Karpas-422 (cell line): Measurements from ENCODE around the gene RPL38. TPM values are rescaled to one million over a fixed set of nuclear protein-coding genes. Genes with fewer than 3 reads are reported as not detected.

Experiments
- DNase-seq: peaks from one replicate; pipeline ENCODE4 v3.0.0-alpha.2; 2015
- H2AFZ ChIP-seq: fragments of 200-600 bp; sonication (generic); 2 replicates; pipeline ENCODE4 v1.6.1; 2014; ENCODE audit warnings: antibody characterized with exemption, low read length, mixed read lengths
- H3K27ac ChIP-seq: fragments of 200-600 bp; sonication (generic); 2 replicates; pipeline ENCODE4 v1.5.1; 2014; ENCODE audit warnings: mild to moderate bottlenecking, low read length, moderate library complexity
- H3K27me3 ChIP-seq: fragments of 200-600 bp; sonication (generic); 2 replicates; pipeline ENCODE4 v1.6.1; 2014; ENCODE audit warnings: low read length, mixed read lengths
- H3K36me3 ChIP-seq: fragments of 200-600 bp; sonication (generic); 2 replicates; pipeline ENCODE4 v1.6.1; 2014; ENCODE audit warnings: low read length, mixed read lengths; ENCODE audit not compliant: insufficient read depth
- H3K4me1 ChIP-seq: fragments of 200-600 bp; sonication (generic); 2 replicates; pipeline ENCODE4 v1.6.1; 2014; ENCODE audit warnings: mild to moderate bottlenecking, low read length, mixed read lengths
- H3K4me2 ChIP-seq: fragments of 200-600 bp; sonication (generic); 2 replicates; pipeline ENCODE4 v1.6.1; 2014; ENCODE audit warnings: low read length, low read depth, mild to moderate bottlenecking; ENCODE audit not compliant: poor library complexity, severe bottlenecking
- H3K4me3 ChIP-seq: fragments of 200-600 bp; sonication (generic); 2 replicates; pipeline ENCODE4 v1.5.1; 2014; ENCODE audit warnings: mild to moderate bottlenecking, antibody characterized with exemption, low read length, mixed read lengths
- H3K79me2 ChIP-seq: fragments of 200-600 bp; sonication (generic); 2 replicates; pipeline ENCODE4 v1.6.1; 2014; ENCODE audit warnings: mild to moderate bottlenecking, low read length, mixed read lengths
- H3K9ac ChIP-seq: fragments of 200-600 bp; sonication (generic); 2 replicates; pipeline ENCODE4 v1.6.0; 2014; ENCODE audit warnings: low read length
- H3K9me2 ChIP-seq: fragments of 200-600 bp; sonication (generic), shearing (Covaris generic); replicated peaks from 2 replicates; pipeline ENCODE4 v1.6.0; 2014; ENCODE audit warnings: mild to moderate bottlenecking, low read length, moderate library complexity; ENCODE audit not compliant: insufficient read depth
- H3K9me3 ChIP-seq: fragments of 300-700, 200-600 bp; sonication (generic); 2 replicates; pipeline ENCODE4 v1.6.1; 2014; ENCODE audit warnings: low read length, mixed read lengths
- H4K20me1 ChIP-seq: fragments of 200-600 bp; sonication (generic); 2 replicates; pipeline ENCODE4 v1.6.1; 2014; ENCODE audit warnings: mild to moderate bottlenecking, antibody characterized with exemption, low read length, low read depth; ENCODE audit not compliant: insufficient read depth
- total RNA-seq: library from RNA; depleted of rRNA; stranded (reverse); fragments of >200 nt; shearing (Covaris generic); gene quantifications from 2 replicates; pipeline ENCODE4 v1.2.3, GENCODE V29; 2014; ENCODE audit warnings: low replicate concordance

The RPL38 gene
- total RNA-seq, 1 experiment from 2014 or later = 3,682 TPM

- Histone ChIP-seq H3K27me3 (no peaks in the 10 kb centered on the region), H3K9me3 (no peaks in the 10 kb centered on the region), H3K79me2 (no peaks in the 10 kb centered on the region), H3K4me3 (no peak overlapping the region), H3K27ac (no peak overlapping the region), H4K20me1 (no peaks in the 10 kb centered on the region), H3K9ac (no peak overlapping the region), H3K4me2 (no peak overlapping the region), H3K36me3 (no peaks in the 10 kb centered on the region), H3K9me2 (no peaks in the 10 kb centered on the region), H3K4me1 (no peaks in the 10 kb centered on the region), H2AFZ (no peak overlapping the region)
- DNase-seq = no peak
Measured at GRCh38 chr17:74177018-74177450, 26.4 kb upstream of the RPL38 start.

- Histone ChIP-seq H3K4me3 (no peak overlapping the region), H2AFZ (no peak overlapping the region), H3K27me3 (no peaks in the 10 kb centered on the region)
Measured at GRCh38 chr17:74179576-74179975, 23.9 kb upstream of the RPL38 start.

DNA sequence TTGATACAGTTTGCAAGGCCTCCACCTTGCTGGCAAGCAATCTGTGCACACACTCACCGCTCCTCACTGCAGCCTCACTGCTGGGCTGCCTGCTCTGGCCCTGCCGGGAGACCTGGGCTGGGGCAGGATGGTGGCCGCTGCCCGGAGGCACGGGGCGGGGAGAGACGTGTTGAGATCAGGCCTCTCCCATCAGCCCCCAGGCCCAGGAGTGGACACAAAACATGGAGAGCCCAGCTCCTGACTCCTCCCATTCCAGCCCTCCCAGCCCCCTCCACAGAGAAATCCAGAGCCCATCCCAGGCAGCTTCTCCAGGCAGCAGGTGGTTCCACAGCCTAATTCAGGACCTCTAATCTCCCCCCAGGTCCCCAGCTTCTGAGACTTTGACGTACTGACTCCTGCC is 23.1 kb upstream of the RPL38 start:
- Histone ChIP-seq H3K9me2 (no peaks in the 10 kb centered on the region), H3K4me3 (no peak overlapping the region), H3K9ac (no peak overlapping the region), H3K4me1 (no peaks in the 10 kb centered on the region), H3K36me3 (no peaks in the 10 kb centered on the region), H3K79me2 (no peaks in the 10 kb centered on the region), H3K27me3 (no peaks in the 10 kb centered on the region), H3K9me3 (no peaks in the 10 kb centered on the region), H3K4me2 (no peak overlapping the region), H4K20me1 (no peaks in the 10 kb centered on the region), H2AFZ (no peak overlapping the region), H3K27ac (no peak overlapping the region)
- DNase-seq = no peak

More at GRCh38 chr17:74179576-74179975, 23.9 kb upstream of the RPL38 start:
- H3K36me3 ChIP-seq = no peaks in the 10 kb centered on the region
- no peaks in the 10 kb centered on the region for H3K79me2 ChIP-seq
- H3K9ac ChIP-seq = no peak overlapping the region
- no peak overlapping the region for H3K27ac ChIP-seq
- no peaks in the 10 kb centered on the region for H3K4me1 ChIP-seq
- H3K9me2 ChIP-seq = no peaks in the 10 kb centered on the region
- no peaks in the 10 kb centered on the region for H4K20me1 ChIP-seq
- no peaks in the 10 kb centered on the region for H3K9me3 ChIP-seq
- no peak for DNase-seq
- no peak overlapping the region for H3K4me2 ChIP-seq

DNA sequence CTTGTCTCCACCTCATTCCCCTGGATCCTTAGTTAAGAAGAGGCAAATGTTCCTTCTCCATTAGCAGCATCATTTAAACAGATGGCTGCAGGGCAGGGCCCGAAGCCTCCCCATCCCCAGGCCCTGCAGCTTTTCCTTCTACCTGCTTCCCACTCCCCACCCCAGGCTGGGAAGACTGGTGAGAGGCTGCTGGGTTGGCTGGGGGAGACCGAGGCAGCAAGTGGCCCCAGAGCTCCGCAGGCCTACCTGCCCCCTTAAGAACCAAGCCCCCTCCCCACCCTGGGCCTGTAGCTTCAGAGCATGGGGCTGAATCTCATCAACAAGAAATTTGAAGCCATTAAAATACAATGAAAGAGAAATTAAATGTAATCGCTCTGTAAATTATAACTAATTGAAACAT is 22.1 kb upstream of the RPL38 start:
- H3K9me2 ChIP-seq = no peaks in the 10 kb centered on the region
- no peaks in the 10 kb centered on the region for H3K36me3 ChIP-seq
- no peaks in the 10 kb centered on the region for H3K9me3 ChIP-seq
- no peak overlapping the region for H3K4me3 ChIP-seq
- H3K27ac ChIP-seq = no peak overlapping the region
- no peak overlapping the region for H3K9ac ChIP-seq
- no peak overlapping the region for H3K4me2 ChIP-seq
- H3K4me1 ChIP-seq = no peaks in the 10 kb centered on the region
- H4K20me1 ChIP-seq = no peaks in the 10 kb centered on the region
- no peak for DNase-seq
- H3K27me3 ChIP-seq = no peaks in the 10 kb centered on the region
- H2AFZ ChIP-seq = no peak overlapping the region
- no peaks in the 10 kb centered on the region for H3K79me2 ChIP-seq

GRCh38 chr17:74182041-74182723 is 21.3 kb upstream of the RPL38 start:
- Histone ChIP-seq H3K36me3 (no peaks in the 10 kb centered on the region), H3K9ac (no peak overlapping the region), H3K9me2 (no peaks in the 10 kb centered on the region), H3K4me2 (no peak overlapping the region), H2AFZ (no peak overlapping the region), H3K27me3 (no peaks in the 10 kb centered on the region), H3K9me3 (no peaks in the 10 kb centered on the region), H3K79me2 (no peaks in the 10 kb centered on the region), H3K4me1 (no peaks in the 10 kb centered on the region), H3K27ac (no peak overlapping the region), H4K20me1 (no peaks in the 10 kb centered on the region), H3K4me3 (no peak overlapping the region)
- DNase-seq = no peak

DNA sequence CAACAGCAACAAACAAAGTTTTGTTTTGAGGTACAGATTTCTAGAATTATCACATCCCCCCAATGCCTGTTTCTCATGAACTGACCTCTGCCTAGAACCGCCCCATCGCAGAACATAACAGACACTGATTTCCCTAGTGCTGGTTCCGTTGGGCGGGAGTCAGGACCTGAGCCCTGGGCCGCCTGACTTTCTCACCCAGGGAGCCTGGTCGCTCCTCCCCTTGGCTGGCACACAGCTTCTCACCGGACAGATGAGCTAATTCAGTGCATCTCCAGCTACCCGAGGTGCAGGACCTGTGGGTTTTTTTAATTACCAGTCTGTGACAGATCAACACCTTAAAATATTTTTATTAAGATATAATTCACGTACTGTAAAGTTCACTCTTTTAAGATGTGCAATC is 20.1 kb upstream of the RPL38 start:
- no peak overlapping the region for H3K4me2 ChIP-seq
- no peak overlapping the region for H2AFZ ChIP-seq
- no peak overlapping the region for H3K9ac ChIP-seq
- DNase-seq = no peak
- no peaks in the 10 kb centered on the region for H3K9me2 ChIP-seq
- H4K20me1 ChIP-seq = no peaks in the 10 kb centered on the region
- H3K36me3 ChIP-seq = no peaks in the 10 kb centered on the region
- H3K27ac ChIP-seq = no peak overlapping the region
- H3K79me2 ChIP-seq = no peaks in the 10 kb centered on the region
- no peaks in the 10 kb centered on the region for H3K27me3 ChIP-seq
- H3K4me3 ChIP-seq = no peak overlapping the region
- H3K4me1 ChIP-seq = no peaks in the 10 kb centered on the region
- no peaks in the 10 kb centered on the region for H3K9me3 ChIP-seq

DNA sequence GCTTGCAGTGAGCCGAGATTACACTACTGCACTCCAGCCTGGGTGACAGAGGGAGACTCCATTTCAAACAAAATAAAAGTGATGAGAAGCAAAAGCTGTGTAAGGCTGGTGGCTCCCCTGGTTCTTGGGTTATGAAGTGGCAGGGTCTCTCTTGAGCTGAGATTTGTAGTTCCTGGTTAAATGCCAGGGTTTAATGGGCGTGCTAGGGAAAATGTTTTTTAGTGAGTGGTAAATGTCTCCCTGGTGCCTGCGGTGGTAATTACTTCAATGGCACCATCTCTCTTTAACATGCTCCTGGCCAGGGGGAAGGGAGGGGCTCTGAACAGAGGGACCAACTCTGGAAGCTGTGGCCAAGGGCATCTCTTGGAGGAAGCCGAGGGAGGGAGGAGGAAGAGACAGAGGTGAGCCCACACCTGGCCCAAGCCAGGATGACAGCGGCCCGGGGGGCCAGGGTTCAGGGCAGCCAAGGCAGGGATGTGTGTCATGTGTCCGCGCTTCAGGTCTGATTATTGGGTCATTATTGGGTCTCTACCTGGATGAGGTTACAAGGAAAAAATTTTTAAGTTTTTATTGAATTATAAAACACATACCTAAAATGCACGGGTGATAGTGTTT is 17.8 kb upstream of the RPL38 start:
- H3K9me3 ChIP-seq = no peaks in the 10 kb centered on the region
- H3K36me3 ChIP-seq = no peaks in the 10 kb centered on the region
- H3K9me2 ChIP-seq = no peaks in the 10 kb centered on the region
- no peaks in the 10 kb centered on the region for H3K27me3 ChIP-seq
- H3K4me1 ChIP-seq = no peaks in the 10 kb centered on the region
- H3K4me2 ChIP-seq = no peak overlapping the region
- H3K9ac ChIP-seq = no peak overlapping the region
- no peak overlapping the region for H2AFZ ChIP-seq
- H3K79me2 ChIP-seq = no peaks in the 10 kb centered on the region
- H3K27ac ChIP-seq = no peak overlapping the region
- H3K4me3 ChIP-seq = no peak overlapping the region
- H4K20me1 ChIP-seq = no peaks in the 10 kb centered on the region
- DNase-seq = no peak

DNA sequence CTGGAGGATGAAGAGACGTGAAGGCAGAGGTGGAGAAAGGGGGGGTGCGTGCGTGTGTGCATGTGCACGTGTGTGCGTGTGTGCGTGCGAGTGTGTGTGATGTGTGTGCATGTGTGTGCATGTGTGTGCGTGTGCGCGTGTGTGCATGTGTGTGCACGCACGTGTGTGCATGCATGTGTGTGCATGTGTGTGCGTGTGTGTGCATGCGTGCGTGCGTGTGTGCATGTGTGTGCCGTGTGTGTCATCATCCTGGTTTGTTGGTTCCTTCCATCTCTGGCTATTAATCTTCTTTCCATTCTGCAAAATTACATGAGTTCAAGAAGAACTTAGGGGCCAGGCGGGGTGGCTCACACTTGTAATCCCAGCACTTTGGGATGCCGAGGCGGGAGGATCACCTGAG is 17.0 kb upstream of the RPL38 start:
- Histone ChIP-seq H4K20me1 (no peaks in the 10 kb centered on the region), H3K4me2 (no peak overlapping the region), H3K9me3 (no peaks in the 10 kb centered on the region), H3K36me3 (no peaks in the 10 kb centered on the region), H3K27ac (no peak overlapping the region), H3K9ac (no peak overlapping the region), H3K27me3 (no peaks in the 10 kb centered on the region), H3K9me2 (no peaks in the 10 kb centered on the region), H3K4me3 (no peak overlapping the region), H2AFZ (no peak overlapping the region), H3K4me1 (no peaks in the 10 kb centered on the region), H3K79me2 (no peaks in the 10 kb centered on the region)
- no peak for DNase-seq
